Ovary (tissue), 9 donors: ENCODE results near the gene PEX1. TPM values are rescaled to one million over a fixed set of nuclear protein-coding genes. Genes with fewer than 3 reads are reported as not detected.
"Not testable (repeated sequence)": the region's sequence is repeated elsewhere in the genome, so short reads cannot be mapped to it uniquely, and the experiment has no call there.

Experiments
- DNase-seq, 5 donors: peaks; one replicate each; pipeline ENCODE4 v3.0.0-alpha.2; 2019 to 2020
- H3K27ac ChIP-seq, 2 donors: fragments of 200-600 bp; one replicate each; pipeline versions ENCODE4 v1.5.1 to v1.8.0; 2019 to 2022
- H3K27me3 ChIP-seq: fragments of 200-600 bp; one replicate; pipeline ENCODE4 v1.8.0; 2022
- H3K36me3 ChIP-seq: fragments of 200-600 bp; sonication (generic); one replicate; pipeline ENCODE4 v1.5.1; 2019
- H3K4me1 ChIP-seq: one replicate; pipeline ENCODE4 v1.8.1; 2013; ENCODE audit warnings: mild to moderate bottlenecking, moderate library complexity; ENCODE audit not compliant: insufficient read depth
- H3K4me3 ChIP-seq: fragments of 200-600 bp; sonication (generic); one replicate; pipeline ENCODE4 v1.5.1; 2017
- H3K9me3 ChIP-seq, 2 donors: fragments of 200-600 bp in 1 of 2; sonication (generic) in 1 of 2; one replicate each; pipeline versions ENCODE4 v1.5.1 to v1.8.1; 2013 to 2019; ENCODE audit warnings: mild to moderate bottlenecking in 1 of 2, moderate library complexity in 1 of 2
- CTCF ChIP-seq, 3 donors: fragments of 450-650 bp in 2 of 3; fragments of 200-600 bp in 1 of 3; IDR thresholded peaks; one replicate each; pipeline versions ENCODE4 v1.5.1 to v1.8.0; 2016 to 2022; ENCODE audit warnings: antibody characterized with exemption in 3 of 3, mild to moderate bottlenecking in 1 of 3
- EP300 ChIP-seq: sonication (generic); formaldehyde crosslinking; IDR thresholded peaks from one replicate; pipeline ENCODE4 v1.6.1; 2017; ENCODE audit warnings: antibody characterized with exemption
- POLR2A ChIP-seq: fragments of 450-650 bp; IDR thresholded peaks from one replicate; pipeline ENCODE4 v1.6.1; 2017; ENCODE audit warnings: antibody characterized with exemption, mild to moderate bottlenecking, moderate library complexity
- WGBS, 3 donors: extraction: QIAGEN DNeasy Blood & Tissue Kit in 1 of 3; methylation state at CpG; one replicate each; pipeline versions ENCODE4 v1.1.5 to v1.1.7; 2013 to 2017; 5-methylcytosine and 5-hydroxymethylcytosine counted together
- intact Hi-C, 4 donors: fragments of 100-400 bp; cut with DNase I; formaldehyde crosslinking; loops; one replicate each; pipeline versions ENCODE4 v1.11.0 to v1.15.1; 2022 to 2023
- polyA plus RNA-seq, 2 donors: library from polyadenylated mRNA; stranded (reverse); fragments of 200-250 nt in 1 of 2; fragments of 350-450 nt in 1 of 2; fragmentation: Illumina TruSeq in 1 of 2; extraction: RNeasy Lipid Tissue Mini Kit (QIAGEN cat#74804) in 1 of 2; gene quantifications; one replicate each; pipeline ENCODE4 v1.2.3, GENCODE V29; 2013 to 2014
- total RNA-seq, 7 donors: library from RNA; depleted of rRNA in 2 of 7; stranded (reverse); fragments of >200 nt in 2 of 7; fragmentation: NEBNext Ultra II Directional in 3 of 7; extraction: Animal tissue kit (Norgen Biotek cat#: 25700) in 3 of 7; gene quantifications; one replicate each; pipeline versions ENCODE4 v1.1.0 to v1.2.4, GENCODE V29; 2016 to 2023
- donor health status: DM: no; HTN: no; CAD: no; lungs with moderate emphysema.
- donor health status: DM: no; HTN: no; CAD: no.
- donor health status: Bipolar disorder and iron deficiency.
- donor health status: DM: yes; HTN: yes; CAD: no.
- donor health status: DM: no; HTN: no; CAD: no.
- donor health status: DM: yes; HTN: yes; CAD: no.

The PEX1 gene
- total and polyA plus RNA-seq, 9 donors: 11.9 to 21.4 (median 18.0) TPM

GRCh38 chr7:92550194-92550593 is 21.9 kb upstream of the PEX1 start:
- TF ChIP-seq POLR2A (no peak), EP300 (no peak), CTCF (IDR thresholded peaks at IDR 0.05) (no peak)
- no peaks in the 10 kb centered on the region for H3K27me3 ChIP-seq
- intact Hi-C loops: no loop called here
- H3K9me3 ChIP-seq: no peaks in the 10 kb centered on the region
- H3K36me3 ChIP-seq: no peaks in the 10 kb centered on the region
- H3K4me3 ChIP-seq: no peak overlapping the region
- no peak for DNase-seq
- no peaks in the 10 kb centered on the region for H3K4me1 ChIP-seq
- H3K27ac ChIP-seq: no peak overlapping the region
- WGBS, 3 donors: 53 to 69% (median 66%) methylated on average over 4 of the region's 4 CpGs

DNA sequence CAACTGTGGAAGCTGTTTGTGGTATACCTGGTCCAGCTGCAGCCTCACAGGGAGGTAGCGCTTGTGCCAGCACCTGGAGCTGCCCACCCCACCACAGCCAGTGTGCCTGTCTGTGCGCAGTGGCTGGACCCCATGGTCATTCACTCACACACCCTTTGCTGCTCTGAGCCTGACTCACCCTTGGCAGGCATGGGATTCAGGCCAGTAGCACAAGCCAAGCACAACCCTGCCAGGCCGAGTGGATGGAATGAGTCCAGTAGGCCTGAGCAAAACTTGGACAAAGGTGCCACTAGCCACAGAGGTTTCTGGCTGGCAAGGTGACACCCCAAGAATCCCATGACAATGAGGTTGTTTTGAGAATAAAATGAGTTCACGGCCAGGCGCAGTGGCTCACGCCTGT is 19.3 kb upstream of the PEX1 start:
- Histone ChIP-seq H3K9me3 (no peaks in the 10 kb centered on the region), H3K27me3 (no peaks in the 10 kb centered on the region), H3K4me3 (no peak overlapping the region), H3K27ac (no peak overlapping the region), H3K4me1 (no peaks in the 10 kb centered on the region), H3K36me3 (no peaks in the 10 kb centered on the region)
- intact Hi-C loops: no loop called here
- 89 to 94% (median 93%) methylated on average over 6 of the region's 6 CpGs for WGBS, 3 donors
- no peak for DNase-seq
- TF ChIP-seq CTCF (IDR thresholded peaks at IDR 0.05) (no peak), POLR2A (no peak), EP300 (no peak)

GRCh38 chr7:92546856-92547497 is 18.7 kb upstream of the PEX1 start:
- no peaks in the 10 kb centered on the region for H3K36me3 ChIP-seq
- no peaks in the 10 kb centered on the region for H3K27me3 ChIP-seq
- H3K4me3 ChIP-seq: no peak overlapping the region
- no peak for DNase-seq
- H3K4me1 ChIP-seq: no peaks in the 10 kb centered on the region
- no peak overlapping the region for H3K27ac ChIP-seq
- H3K9me3 ChIP-seq: no peaks in the 10 kb centered on the region
- no peak for TF ChIP-seq CTCF (IDR thresholded peaks at IDR 0.05)
- no peak for TF ChIP-seq EP300
- TF ChIP-seq POLR2A: no peak
- intact Hi-C loops: no loop called here
- 88 to 90% (median 90%) methylated on average over 17 of the region's 17 CpGs for WGBS, 3 donors

DNA sequence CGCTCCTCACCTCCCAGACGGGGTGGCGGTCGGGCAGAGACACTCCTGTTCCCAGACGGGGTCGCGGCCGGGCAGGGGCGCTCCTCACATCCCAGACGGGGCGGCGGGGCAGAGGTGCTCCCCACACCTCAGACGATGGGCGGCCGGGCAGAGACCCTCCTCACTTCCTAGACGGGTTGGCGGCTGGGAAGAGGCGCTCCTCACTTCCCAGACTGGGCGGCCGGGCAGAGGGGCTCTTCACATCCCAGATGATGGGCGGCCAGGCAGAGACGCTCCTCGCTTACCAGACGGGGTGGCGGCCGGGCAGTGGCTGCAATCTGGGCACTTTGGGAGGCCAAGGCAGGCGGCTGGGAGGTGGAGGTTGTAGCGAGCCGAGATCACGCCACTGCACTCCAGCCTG is 16.8 kb upstream of the PEX1 start:
- DNase-seq, H3K4me3 ChIP-seq, intact Hi-C loops, H3K4me1 ChIP-seq, H3K27ac ChIP-seq, H3K9me3 ChIP-seq, H3K27me3 ChIP-seq, H3K36me3 ChIP-seq: not testable (repeated sequence)
- 94 to 96% (median 95%) methylated on average over 29 to 30 of the region's 30 CpGs for WGBS, 3 donors

- H3K27ac ChIP-seq, H3K4me3 ChIP-seq, H3K9me3 ChIP-seq, H3K4me1 ChIP-seq, H3K27me3 ChIP-seq, DNase-seq, intact Hi-C loops, H3K36me3 ChIP-seq: not testable (repeated sequence)
- WGBS, 3 donors: 88 to 98% (median 93%) methylated on average over 3 of the region's 3 CpGs
Measured at GRCh38 chr7:92543542-92543941, 15.2 kb upstream of the PEX1 start.
